PC-9 (cell line): ENCODE results near the gene ABCB10.

Experiments used
- CTCF ChIP-seq: fragments of 200-600 bp; sonication (generic); conservative IDR thresholded peaks from 2 replicates; pipeline ENCODE4 v1.6.1; 2017; ENCODE audit warnings: mixed run types, antibody characterized with exemption, mild to moderate bottlenecking, moderate library complexity
- EZH2 ChIP-seq: fragments of 200-600 bp; sonication (generic); IDR thresholded peaks from 2 replicates; pipeline ENCODE4 v1.8.0; 2017; ENCODE audit warnings: antibody characterized with exemption, low read depth

GRCh38 chr1:229466887-229467286 is 91.6 kb downstream of the ABCB10 start:
- TF ChIP-seq EZH2, result no peak
- TF ChIP-seq CTCF, result no peak
